ENCODE data around the gene BCL6. TPM values are rescaled to one million over a fixed set of nuclear protein-coding genes. Genes with fewer than 3 reads are reported as not detected.
A peak's percentile ranks its signal among the peaks of the same experiment; 100 is the strongest.

BCL6 gene
- total RNA-seq, 1 experiment from 2014 or later: 21.5 TPM

GRCh38 chr3:187774185-187774789 lies 29.0 kb upstream of the BCL6 start:
- no peak overlapping the region for H3K27ac ChIP-seq (ENCODE audit: low read length)
- DNase-seq (ENCODE audit: low read depth, low spot score) (no peak), ATAC-seq (no peak)
- ChIA-PET POLR2A (no interaction called here), CTCF (no interaction called here)
- intact Hi-C loops (cut with micrococcal nuclease; ENCODE audit: unreplicated experiment): no loop called here
- no peak overlapping the region for H3K4me3 ChIP-seq (ENCODE audit: low read depth in 2 of 2, low read length in 2 of 2)
- no peaks in the 10 kb centered on the region for H3K36me3 ChIP-seq (ENCODE audit: control insufficient read depth, insufficient read depth, low read length)
- TF ChIP-seq CTCF (IDR thresholded peaks at IDR 0.05) (0 out of 2 replicates have a peak, but pooled peaks have one; percentile 6), POLR2AphosphoS5 (IDR thresholded peaks at IDR 0.05; ENCODE audit: low read depth, low read length) (no peak)
- H3K9me3 ChIP-seq (ENCODE audit: control insufficient read depth, insufficient read depth, low read depth, low read length): no peaks in the 10 kb centered on the region
- H3K27me3 ChIP-seq (ENCODE audit: control insufficient read depth, insufficient read depth, low read length): no peaks in the 10 kb centered on the region
- H3K4me1 ChIP-seq (ENCODE audit: control insufficient read depth, insufficient read depth, low read length): no peaks in the 10 kb centered on the region
- no TSS peak for BruUV-seq (replicated peaks)
- in situ Hi-C loops (cut with HindIII; ENCODE audit: low pct_unique_long_range_greater_than_20kb, low sequenced_read_pairs): no loop called here

- CTCF ChIA-PET: no interaction called here
Measured at GRCh38 chr3:187773233-187774184, 28.2 kb upstream of the BCL6 start.

More at GRCh38 chr3:187773233-187774184, 28.2 kb upstream of the BCL6 start:
- intact Hi-C loops (cut with micrococcal nuclease; ENCODE audit: unreplicated experiment) (no loop called here), in situ Hi-C loops (cut with HindIII; ENCODE audit: low pct_unique_long_range_greater_than_20kb, low sequenced_read_pairs) (no loop called here)
- Histone ChIP-seq H3K9me3 (ENCODE audit: control insufficient read depth, insufficient read depth, low read depth, low read length) (no peaks in the 10 kb centered on the region), H3K27me3 (ENCODE audit: control insufficient read depth, insufficient read depth, low read length) (no peaks in the 10 kb centered on the region), H3K36me3 (ENCODE audit: control insufficient read depth, insufficient read depth, low read length) (no peaks in the 10 kb centered on the region), H3K27ac (ENCODE audit: low read length) (no peak overlapping the region), H3K4me1 (ENCODE audit: control insufficient read depth, insufficient read depth, low read length) (no peaks in the 10 kb centered on the region), H3K4me3 (ENCODE audit: low read depth in 2 of 2, low read length in 2 of 2) (no peak overlapping the region)
- ATAC-seq (no peak), DNase-seq (ENCODE audit: low read depth, low spot score) (no peak)
- POLR2A ChIA-PET: no interaction called here
- TF ChIP-seq SIN3A (IDR thresholded peaks at IDR 0.05; ENCODE audit: borderline replicate concordance, insufficient read depth, low read depth, low read length) (no peak), TCF7L2 (IDR thresholded peaks at IDR 0.05; ENCODE audit: low read depth, low read length) (no peak), POLR2AphosphoS5 (IDR thresholded peaks at IDR 0.05; ENCODE audit: low read depth, low read length) (no peak), CTCF (IDR thresholded peaks at IDR 0.05) (no peak), REST (IDR thresholded peaks at IDR 0.05; ENCODE audit: insufficient read depth in 1 of 2, low read depth in 2 of 2, low read length in 1 of 2) (no peak)
- BruUV-seq (replicated peaks): no TSS peak
